ENCODE data around the gene CHST7. TPM values are rescaled to one million over a fixed set of nuclear protein-coding genes. Genes with fewer than 3 reads are reported as not detected.

The CHST7 gene
- total RNA-seq, 6 experiments from 2014 or later = 16.1 to 17.8 (median 17.0) TPM

DNA sequence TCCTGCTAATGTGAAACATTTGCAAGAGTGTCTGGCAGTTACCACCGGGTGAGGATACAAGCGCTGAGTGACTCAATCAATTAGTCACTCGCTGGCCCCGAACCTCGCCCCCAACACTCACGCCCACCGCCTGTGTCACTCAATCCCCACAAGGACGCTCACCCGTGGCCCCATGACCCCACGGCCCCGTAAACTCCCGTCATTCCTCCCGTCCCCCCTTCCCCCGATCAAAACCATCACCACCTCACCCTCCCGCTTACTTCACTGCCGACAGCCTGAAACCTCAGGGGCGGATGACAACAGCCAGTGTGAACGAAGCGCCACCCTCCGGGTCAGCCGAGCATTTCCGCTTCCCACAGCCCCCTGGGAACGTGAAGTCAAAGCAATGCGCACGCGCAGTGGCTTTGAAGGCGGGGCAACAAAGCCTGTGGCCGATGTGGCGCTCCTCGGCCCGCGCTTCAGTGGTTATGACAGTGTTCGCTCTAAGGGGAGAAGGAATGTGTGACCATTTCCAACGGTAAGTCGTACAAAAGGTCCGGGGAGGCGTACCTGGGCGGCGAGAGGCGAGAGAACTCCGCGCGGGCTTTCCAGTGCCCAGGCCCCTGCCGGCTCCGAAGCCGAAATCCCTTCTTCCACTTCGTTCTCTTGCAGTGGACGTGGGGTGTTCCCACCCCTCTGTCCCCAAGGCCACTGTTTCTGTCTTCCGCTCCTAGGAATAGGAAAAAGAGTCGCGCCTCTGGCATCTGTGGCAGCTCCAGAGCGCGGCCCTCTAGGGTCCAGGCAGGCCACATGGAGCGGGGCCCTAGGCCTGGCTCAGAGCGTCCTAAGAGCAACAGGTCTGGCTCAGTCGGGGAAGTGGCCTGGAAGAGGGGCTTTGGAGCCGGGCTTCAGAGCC, 28.2 kb upstream of the CHST7 start, which contains the start of gene ZNF674:
ZNF674 (minus strand) TSS at position 311 of the 895 bp plus-strand sequence. CDS start 3,334 bp downstream, outside the sequence.
- TF ChIP-seq, protein P1, sequence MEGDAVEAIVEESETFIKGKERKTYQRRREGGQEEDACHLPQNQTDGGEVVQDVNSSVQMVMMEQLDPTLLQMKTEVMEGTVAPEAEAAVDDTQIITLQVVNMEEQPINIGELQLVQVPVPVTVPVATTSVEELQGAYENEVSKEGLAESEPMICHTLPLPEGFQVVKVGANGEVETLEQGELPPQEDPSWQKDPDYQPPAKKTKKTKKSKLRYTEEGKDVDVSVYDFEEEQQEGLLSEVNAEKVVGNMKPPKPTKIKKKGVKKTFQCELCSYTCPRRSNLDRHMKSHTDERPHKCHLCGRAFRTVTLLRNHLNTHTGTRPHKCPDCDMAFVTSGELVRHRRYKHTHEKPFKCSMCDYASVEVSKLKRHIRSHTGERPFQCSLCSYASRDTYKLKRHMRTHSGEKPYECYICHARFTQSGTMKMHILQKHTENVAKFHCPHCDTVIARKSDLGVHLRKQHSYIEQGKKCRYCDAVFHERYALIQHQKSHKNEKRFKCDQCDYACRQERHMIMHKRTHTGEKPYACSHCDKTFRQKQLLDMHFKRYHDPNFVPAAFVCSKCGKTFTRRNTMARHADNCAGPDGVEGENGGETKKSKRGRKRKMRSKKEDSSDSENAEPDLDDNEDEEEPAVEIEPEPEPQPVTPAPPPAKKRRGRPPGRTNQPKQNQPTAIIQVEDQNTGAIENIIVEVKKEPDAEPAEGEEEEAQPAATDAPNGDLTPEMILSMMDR (IDR thresholded peaks at IDR 0.05) = peak; percentile 58
- H3K36me3 Mint-ChIP-seq (ENCODE audit: low read depth) = peaks cover 21% of the 10 kb centered on the region
- no peaks in the 10 kb centered on the region for H3K9me3 Mint-ChIP-seq
- peak; percentile 83 for DNase-seq
- H3K4me3 Mint-ChIP-seq = peak within 1 kb of the TSS; percentile 94
- H3K4me1 Mint-ChIP-seq (ENCODE audit: low read depth) = peaks cover 41% of the 10 kb centered on the region
- H3K27me3 Mint-ChIP-seq (ENCODE audit: insufficient read depth) = no peaks in the 10 kb centered on the region
- H3K27ac Mint-ChIP-seq = peak within 1 kb of the TSS; percentile 96

GRCh38 chrX:46547857-46548256, 25.7 kb upstream of the CHST7 start:
- H3K9me3 Mint-ChIP-seq = no peaks in the 10 kb centered on the region
- TF ChIP-seq, protein P1 (IDR thresholded peaks at IDR 0.05) = no peak

GRCh38 chrX:46549914-46550313, 23.7 kb upstream of the CHST7 start:
- TF ChIP-seq, protein P1 (IDR thresholded peaks at IDR 0.05) = no peak
- Mint-ChIP-seq H3K9me3 (no peaks in the 10 kb centered on the region), H3K4me1 (ENCODE audit: low read depth) (peaks cover 52% of the 10 kb centered on the region), H3K4me3 (no peak overlapping the region), H3K27me3 (ENCODE audit: insufficient read depth) (no peaks in the 10 kb centered on the region; the same call in 1 of the 2 replicates), H3K27ac (0 out of 2 replicates have a peak overlapping the region, but pooled peaks have one; percentile 55), H3K36me3 (ENCODE audit: low read depth) (peaks cover 14% of the 10 kb centered on the region)
- no peak for DNase-seq

More at GRCh38 chrX:46547857-46548256, 25.7 kb upstream of the CHST7 start:
- Mint-ChIP-seq H3K36me3 (ENCODE audit: low read depth) (peaks cover 21% of the 10 kb centered on the region), H3K4me3 (peak overlapping the region; percentile 68), H3K27ac (peak overlapping the region; percentile 75), H3K4me1 (ENCODE audit: low read depth) (peaks cover 60% of the 10 kb centered on the region), H3K27me3 (ENCODE audit: insufficient read depth) (no peaks in the 10 kb centered on the region)
- DNase-seq = peak; percentile 66

DNA sequence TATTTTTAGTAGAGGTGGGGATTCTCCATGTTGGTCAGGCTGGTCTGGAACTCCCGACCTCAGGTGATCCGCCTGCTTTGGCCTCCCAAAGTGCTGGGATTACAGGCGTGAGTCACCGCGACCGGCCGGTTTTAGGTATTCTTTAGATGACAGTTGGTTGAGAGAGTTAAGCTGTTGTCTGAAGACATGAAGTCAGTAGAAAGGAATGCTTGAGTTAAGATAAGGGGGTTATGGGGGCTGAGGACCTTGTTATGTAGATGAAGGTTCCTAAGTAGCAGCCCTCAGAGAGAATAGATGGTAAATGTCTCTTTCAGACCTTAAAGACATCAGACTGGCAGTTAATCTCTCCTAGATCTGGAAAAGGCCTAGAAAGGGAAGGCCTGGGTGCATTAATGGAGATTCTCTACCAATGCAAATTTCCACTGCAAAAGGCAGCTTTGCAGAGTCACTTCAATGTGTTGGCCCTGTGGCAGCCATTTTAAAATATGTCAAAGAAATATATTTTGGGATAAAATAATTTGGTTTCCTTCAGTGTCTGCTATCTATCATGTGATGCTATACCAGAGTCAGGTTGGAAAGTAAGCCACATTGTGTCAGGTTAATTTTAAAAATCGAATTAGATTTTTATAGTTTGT, 22.0 kb upstream of the CHST7 start:
- H3K27ac Mint-ChIP-seq = peak overlapping the region; percentile 72
- peak; percentile 52 for DNase-seq
- H3K27me3 Mint-ChIP-seq (ENCODE audit: insufficient read depth) = no peaks in the 10 kb centered on the region; the same call in 1 of the 2 replicates
- no peak overlapping the region for H3K4me3 Mint-ChIP-seq
- TF ChIP-seq, protein P1 (IDR thresholded peaks at IDR 0.05) = no peak
- H3K36me3 Mint-ChIP-seq (ENCODE audit: low read depth) = peaks cover 7% of the 10 kb centered on the region; the same call in 1 of the 2 replicates
- no peaks in the 10 kb centered on the region for H3K9me3 Mint-ChIP-seq
- H3K4me1 Mint-ChIP-seq (ENCODE audit: low read depth) = peaks cover 48% of the 10 kb centered on the region

DNA sequence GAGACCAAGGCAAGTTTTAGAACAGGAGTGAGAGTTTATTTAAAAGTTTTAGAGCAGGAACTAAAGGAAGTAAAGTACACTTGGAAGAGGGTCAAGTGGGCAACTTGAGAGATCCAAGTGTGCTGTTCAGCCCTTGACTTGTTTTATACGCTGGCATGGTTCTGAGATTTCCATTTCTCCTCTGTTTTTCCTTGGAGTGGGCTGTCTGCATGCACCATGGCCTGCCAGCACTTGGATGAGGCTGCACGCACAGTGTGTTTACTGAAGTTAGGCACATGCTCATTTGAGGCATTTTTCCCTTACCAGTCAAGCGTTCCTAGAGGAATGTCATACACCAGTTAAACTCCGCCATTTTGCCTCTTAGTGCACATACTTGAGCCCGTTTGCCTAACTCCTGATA, 19.6 kb upstream of the CHST7 start:
- no peak for DNase-seq
- Mint-ChIP-seq H3K9me3 (no peaks in the 10 kb centered on the region), H3K4me1 (ENCODE audit: low read depth) (peaks cover 32% of the 10 kb centered on the region), H3K4me3 (no peak overlapping the region), H3K27ac (no peak overlapping the region), H3K27me3 (ENCODE audit: insufficient read depth) (peaks cover 1% of the 10 kb centered on the region), H3K36me3 (ENCODE audit: low read depth) (peaks cover 5% of the 10 kb centered on the region; the same call in 1 of the 2 replicates)
- TF ChIP-seq, protein P1 (IDR thresholded peaks at IDR 0.05) = no peak
